Activated naive CD4-positive, alpha-beta T cell treated with anti-CD3 and anti-CD28 coated beads, Interleukin-2, amount 50 U/mL, for 24 hours (primary cell): Measurements from ENCODE around the gene GPR84.
"Not testable (repeated sequence)": the region's sequence is repeated elsewhere in the genome, so short reads cannot be mapped to it uniquely, and the experiment has no call there.

Experiments used
- H3K27ac Mint-ChIP-seq: one replicate; pipeline ENCODE4 v1.8.0; 2021; ENCODE audit warnings: mild to moderate bottlenecking, mixed read lengths
- H3K27me3 Mint-ChIP-seq: one replicate; pipeline ENCODE4 v1.8.0; 2021; ENCODE audit warnings: mixed read lengths
- H3K36me3 Mint-ChIP-seq: one replicate; pipeline ENCODE4 v1.8.0; 2021; ENCODE audit warnings: mixed read lengths
- H3K4me1 Mint-ChIP-seq: one replicate; pipeline ENCODE4 v1.8.0; 2021; ENCODE audit warnings: mixed read lengths
- H3K4me3 Mint-ChIP-seq: one replicate; pipeline ENCODE4 v1.8.0; 2021; ENCODE audit warnings: mild to moderate bottlenecking, mixed read lengths
- H3K9me3 Mint-ChIP-seq: one replicate; pipeline ENCODE4 v1.8.0; 2021; ENCODE audit warnings: mixed read lengths

GPR84 gene

DNA sequence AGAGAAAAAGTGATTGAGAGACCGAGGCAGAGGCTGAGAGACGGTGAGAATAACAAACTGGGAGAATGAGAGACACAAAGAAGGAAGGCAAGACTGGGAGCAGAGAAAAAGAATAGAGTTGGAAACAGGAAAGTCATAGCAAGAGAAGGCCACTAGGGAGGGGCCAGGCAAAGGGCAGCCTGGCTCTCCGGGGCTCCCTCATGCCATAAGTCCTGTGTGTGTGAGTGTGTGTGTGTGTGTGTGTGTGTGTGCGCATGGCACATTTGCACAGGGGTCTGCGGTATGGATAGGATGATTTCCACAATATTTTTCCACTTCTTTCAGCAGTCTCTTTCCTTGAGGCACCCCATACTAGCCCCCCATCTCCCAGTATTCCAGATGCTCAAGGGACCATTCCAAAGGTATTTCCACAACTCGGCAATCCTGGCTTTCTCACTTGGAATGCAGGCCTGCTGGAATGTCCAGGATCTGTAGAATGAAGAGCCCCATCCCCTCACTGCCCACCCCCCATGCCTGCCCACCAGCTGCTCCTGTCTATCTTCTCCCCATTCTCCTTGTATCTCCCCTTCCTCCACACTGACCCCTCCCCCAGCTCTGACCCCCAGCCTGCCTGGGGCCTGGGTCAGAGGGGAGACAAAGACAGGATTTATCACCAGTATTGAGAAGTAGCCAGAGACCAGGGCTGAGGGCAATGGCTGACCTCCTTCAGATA is 9.0 kb downstream of the GPR84 start:
- no peak overlapping the region for H3K4me3 Mint-ChIP-seq
- no peaks in the 10 kb centered on the region for H3K36me3 Mint-ChIP-seq
- H3K27ac Mint-ChIP-seq = peak overlapping the region; percentile 5
- H3K4me1 Mint-ChIP-seq = peaks cover 19% of the 10 kb centered on the region
- no peaks in the 10 kb centered on the region for H3K9me3 Mint-ChIP-seq
- no peaks in the 10 kb centered on the region for H3K27me3 Mint-ChIP-seq

DNA sequence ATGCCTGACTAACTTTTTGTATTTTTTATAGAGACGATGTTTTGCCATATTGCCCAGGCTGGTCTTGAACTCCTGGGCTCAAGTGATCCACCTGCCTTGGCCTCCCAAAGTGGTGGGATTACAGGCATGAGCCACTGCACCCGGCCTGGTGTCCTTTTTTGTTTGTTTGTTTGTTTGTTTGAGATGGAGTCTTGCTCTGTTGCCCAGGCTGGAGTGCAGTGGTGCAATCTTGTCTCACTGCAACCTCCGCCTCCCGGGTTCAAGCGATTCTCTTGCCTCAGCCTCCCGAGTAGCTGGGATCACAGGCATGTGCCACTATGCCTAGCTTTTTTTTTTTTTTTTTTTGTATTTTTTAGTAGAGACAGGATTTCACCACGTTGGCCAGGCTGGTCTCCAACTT is 10.0 kb downstream of the GPR84 start:
- not testable (repeated sequence) for H3K9me3 Mint-ChIP-seq, H3K4me3 Mint-ChIP-seq, H3K27ac Mint-ChIP-seq, H3K27me3 Mint-ChIP-seq, H3K36me3 Mint-ChIP-seq
- H3K4me1 Mint-ChIP-seq = peaks cover 18% of the 10 kb centered on the region

DNA sequence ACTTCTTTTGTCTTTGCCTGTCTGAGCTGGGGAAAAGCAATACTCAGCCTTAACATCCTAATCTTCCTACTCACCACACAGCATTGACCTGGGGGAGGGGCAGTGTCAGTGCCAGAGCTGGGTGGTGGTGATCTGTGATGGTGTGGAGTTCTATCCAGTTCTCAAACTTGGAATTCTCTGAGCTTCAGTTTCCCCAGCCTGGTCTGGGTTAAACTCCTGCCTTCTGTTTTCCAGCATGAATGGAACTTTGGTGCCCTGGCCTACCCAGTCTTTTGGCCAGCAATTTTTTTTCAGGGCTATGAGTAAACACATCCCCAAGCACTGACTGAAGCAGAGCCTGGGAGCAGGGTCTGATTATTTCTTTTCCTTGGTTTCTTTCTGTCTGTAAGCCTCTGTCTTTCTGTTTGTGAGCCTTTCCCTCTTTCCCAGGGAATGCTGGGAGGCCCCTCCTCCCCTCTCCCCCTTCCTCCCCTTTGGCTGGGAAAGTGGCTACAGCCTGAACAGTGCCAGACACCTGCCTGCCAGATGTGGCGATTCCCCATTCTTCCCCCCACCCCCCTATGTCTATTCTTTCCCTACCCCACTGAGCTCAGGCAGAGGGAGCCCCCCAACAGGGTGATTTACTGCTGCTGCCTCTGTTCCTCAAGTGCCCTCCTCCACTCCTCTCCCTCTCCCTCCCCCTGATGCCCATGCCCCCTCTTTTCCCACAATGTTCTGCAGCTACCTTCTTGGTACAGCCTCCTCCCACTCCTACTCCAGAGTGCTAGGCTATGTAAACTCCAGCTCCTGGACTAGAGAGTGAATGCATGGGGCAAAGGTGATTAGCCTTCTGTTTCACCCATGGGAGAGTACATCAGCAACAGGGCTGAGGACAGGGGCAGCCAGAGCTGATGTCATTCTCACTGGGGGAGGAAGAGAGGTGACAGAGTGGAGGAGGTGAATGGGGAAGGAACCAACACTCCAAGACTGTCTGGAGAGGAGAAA is 11.1 kb downstream of the GPR84 start:
- Mint-ChIP-seq H3K27ac (peak overlapping the region; percentile 66), H3K9me3 (no peaks in the 10 kb centered on the region), H3K4me3 (no peak overlapping the region), H3K27me3 (no peaks in the 10 kb centered on the region), H3K4me1 (peaks cover 18% of the 10 kb centered on the region), H3K36me3 (no peaks in the 10 kb centered on the region)

DNA sequence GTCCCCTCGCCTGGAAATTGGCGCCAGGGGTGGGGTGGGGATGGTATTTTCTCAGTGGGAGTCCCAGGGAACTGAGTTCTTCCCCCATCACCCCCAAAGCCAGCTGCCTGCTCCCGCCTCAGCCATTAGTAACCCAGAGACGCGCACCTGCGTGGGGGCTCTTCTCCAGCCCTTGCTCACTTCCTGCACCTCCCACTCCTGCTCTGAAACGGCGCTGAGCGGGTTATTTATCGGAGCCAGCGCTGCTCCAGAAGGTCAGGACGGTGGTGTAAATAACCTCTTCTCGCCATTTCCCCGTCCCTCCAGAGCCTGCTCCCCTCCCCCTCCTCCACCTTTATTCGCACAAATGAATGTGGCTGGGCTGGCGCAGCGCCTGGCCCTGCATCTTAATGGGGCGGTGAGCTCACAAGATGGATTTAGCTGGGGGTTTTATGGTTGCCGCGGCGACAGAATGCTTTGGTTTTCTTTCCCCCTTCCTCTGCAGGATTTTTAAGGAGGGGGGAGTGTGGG is 12.2 kb downstream of the GPR84 start:
- Mint-ChIP-seq H3K27ac (peak overlapping the region; percentile 74), H3K9me3 (no peaks in the 10 kb centered on the region), H3K36me3 (peaks cover 7% of the 10 kb centered on the region), H3K4me1 (peaks cover 18% of the 10 kb centered on the region), H3K27me3 (no peaks in the 10 kb centered on the region), H3K4me3 (peak overlapping the region; percentile 83)

DNA sequence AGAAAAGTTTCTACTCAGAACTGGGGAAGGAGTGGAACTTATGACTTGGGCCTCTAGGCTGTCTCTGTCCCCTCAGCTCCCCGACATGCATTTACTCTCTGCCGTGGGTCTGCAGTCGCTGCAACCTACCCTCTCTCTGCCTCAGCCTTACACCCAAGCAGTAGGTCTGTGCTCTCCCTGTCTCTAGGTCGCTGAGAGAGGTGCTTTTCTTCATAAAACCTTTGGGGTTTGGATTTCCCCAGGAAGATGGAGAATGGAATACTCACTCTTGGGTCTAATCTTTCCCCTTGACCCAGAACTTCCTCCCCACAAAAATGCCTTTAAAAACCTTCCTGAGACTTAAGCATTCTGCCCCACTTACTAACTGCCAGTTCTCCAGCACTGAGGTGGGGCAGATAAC is 12.9 kb downstream of the GPR84 start:
- H3K27me3 Mint-ChIP-seq = no peaks in the 10 kb centered on the region
- H3K4me3 Mint-ChIP-seq = no peak overlapping the region
- H3K4me1 Mint-ChIP-seq = peaks cover 18% of the 10 kb centered on the region
- no peaks in the 10 kb centered on the region for H3K9me3 Mint-ChIP-seq
- peak overlapping the region; percentile 24 for H3K27ac Mint-ChIP-seq
- peaks cover 7% of the 10 kb centered on the region for H3K36me3 Mint-ChIP-seq

DNA sequence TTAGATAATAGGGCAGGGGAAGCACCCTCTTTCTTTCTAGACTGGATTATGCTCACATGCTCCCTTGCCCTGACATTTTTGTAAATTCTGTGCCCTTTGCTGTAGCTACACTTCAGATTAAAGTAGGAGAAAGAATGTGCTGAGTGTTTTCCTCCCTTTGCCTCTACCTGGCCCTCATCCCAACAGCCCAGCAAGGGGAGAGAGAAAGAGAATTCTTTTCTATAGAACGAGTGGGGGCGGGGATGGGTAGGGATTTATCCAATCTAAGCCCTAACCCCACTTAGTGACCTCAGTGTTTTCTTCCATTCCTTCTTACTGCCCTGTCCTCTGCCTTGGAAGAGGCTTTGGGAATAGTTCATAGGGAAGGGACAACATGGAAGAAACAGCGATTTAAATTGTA is 13.5 kb downstream of the GPR84 start:
- peak overlapping the region; percentile 24 for H3K27ac Mint-ChIP-seq
- H3K27me3 Mint-ChIP-seq = no peaks in the 10 kb centered on the region
- no peak overlapping the region for H3K4me3 Mint-ChIP-seq
- H3K36me3 Mint-ChIP-seq = peaks cover 7% of the 10 kb centered on the region
- peaks cover 18% of the 10 kb centered on the region for H3K4me1 Mint-ChIP-seq
- no peaks in the 10 kb centered on the region for H3K9me3 Mint-ChIP-seq

DNA sequence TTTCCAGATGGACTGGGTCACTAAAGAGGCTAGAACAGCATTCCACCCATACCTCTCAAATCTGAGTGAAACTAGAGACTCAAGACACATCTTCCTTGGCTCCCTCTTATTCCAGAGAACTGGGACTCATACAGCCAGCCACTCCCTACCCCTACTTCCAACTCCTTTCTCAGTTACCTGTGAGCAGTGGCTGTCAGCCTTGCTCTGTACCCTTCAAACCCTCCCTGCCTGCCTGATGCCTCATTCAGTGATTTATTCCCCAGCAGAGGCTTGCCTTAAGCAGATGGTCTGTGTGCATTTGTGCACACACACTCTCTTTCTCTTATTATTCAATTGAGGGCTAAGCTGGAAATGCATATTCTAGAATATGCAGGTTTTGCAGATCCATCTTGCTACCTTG is 14.6 kb downstream of the GPR84 start:
- Mint-ChIP-seq H3K9me3 (no peaks in the 10 kb centered on the region), H3K27me3 (no peaks in the 10 kb centered on the region), H3K4me1 (peaks cover 18% of the 10 kb centered on the region), H3K4me3 (no peak overlapping the region), H3K27ac (no peak overlapping the region), H3K36me3 (peaks cover 10% of the 10 kb centered on the region)

DNA sequence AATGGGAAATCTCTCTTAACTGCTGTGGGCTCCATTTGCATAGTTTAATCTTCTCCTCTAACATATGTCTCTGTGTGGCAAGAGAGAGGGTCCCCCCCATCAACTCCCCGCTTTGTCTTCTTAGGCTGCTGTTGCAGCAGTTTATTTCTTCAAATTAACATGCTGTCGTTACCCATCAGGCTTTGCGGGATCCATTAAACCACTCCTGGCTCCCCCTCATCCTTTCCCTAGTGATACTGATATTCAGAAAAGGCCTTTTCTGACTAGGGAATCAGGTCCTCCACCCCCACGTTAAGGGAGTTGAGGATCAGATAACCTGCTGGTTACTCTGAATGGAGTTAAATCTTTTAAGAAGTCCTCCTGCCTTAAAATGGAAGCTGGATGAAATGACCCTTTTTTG is 15.2 kb downstream of the GPR84 start:
- no peaks in the 10 kb centered on the region for H3K27me3 Mint-ChIP-seq
- H3K36me3 Mint-ChIP-seq = peaks cover 10% of the 10 kb centered on the region
- no peak overlapping the region for H3K4me3 Mint-ChIP-seq
- H3K9me3 Mint-ChIP-seq = no peaks in the 10 kb centered on the region
- H3K27ac Mint-ChIP-seq = no peak overlapping the region
- peaks cover 18% of the 10 kb centered on the region for H3K4me1 Mint-ChIP-seq

DNA sequence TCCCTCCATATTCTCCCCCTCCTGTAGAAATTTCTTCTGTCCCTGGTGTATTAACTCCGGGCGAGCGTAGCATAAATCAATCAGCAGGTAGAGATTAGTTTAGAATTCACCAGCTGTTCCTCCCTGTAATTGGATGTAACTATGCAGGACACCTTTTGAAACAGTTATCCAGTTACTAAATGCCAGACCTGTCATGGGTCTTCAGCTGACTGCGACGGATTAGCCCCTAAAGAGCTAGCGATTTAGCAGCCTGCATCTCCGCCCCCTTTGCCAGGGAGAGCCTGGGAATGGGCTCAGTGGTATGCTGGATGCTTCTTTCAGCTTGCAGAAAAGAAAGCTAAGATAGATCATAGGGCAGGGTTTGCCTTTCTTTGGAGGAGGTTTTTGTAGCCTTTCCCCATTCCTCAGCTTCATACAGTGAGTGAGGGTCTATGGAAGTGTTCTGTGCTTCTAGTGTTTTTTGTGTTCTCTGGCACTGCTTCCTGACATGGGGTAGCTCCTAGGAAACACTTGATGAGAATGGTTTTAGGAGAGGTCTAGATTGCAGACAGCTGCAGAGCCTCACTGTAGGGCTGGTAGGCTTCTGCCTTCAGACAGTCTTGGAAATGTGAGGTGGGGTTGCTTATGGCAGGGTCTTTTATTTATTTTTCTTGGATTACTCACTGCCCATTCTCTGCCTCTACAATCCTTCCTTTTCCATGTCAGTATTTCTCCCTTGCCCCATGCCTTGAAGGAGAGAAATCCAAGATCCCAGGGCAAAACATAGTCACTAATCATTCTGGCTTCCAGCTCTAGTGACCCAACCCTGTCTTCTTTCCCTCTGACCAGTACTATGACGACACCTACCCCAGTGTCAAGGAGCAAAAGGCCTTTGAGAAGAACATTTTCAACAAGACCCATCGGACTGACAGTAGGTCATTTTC is 22.6 kb downstream of the GPR84 start:
- H3K9me3 Mint-ChIP-seq = no peaks in the 10 kb centered on the region
- no peak overlapping the region for H3K4me3 Mint-ChIP-seq
- H3K27ac Mint-ChIP-seq = no peak overlapping the region

DNA sequence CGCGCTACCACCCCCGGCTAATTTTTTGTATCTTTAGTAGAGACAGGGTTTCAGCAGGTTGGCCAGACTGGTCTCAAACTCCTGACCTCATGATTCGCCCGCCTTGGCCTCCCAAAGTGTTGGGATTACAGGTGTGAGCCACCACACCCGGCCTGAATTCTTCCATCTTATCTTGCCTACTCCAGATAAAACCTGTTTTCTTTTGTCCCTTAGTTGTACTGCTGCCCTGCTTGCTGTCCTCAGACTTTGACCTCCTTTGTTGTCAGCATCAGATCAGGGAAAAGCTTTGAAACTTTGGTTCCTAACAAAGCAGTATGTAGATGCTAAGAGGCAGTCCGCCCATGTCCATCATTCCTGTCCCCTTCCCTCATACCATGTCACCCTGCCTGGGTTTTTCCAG is 23.4 kb downstream of the GPR84 start:
- Mint-ChIP-seq H3K9me3 (no peaks in the 10 kb centered on the region), H3K36me3 (peaks cover 8% of the 10 kb centered on the region), H3K4me1 (peaks cover 18% of the 10 kb centered on the region), H3K4me3 (no peak overlapping the region), H3K27ac (no peak overlapping the region), H3K27me3 (no peaks in the 10 kb centered on the region)

More for the DNA sequence above, 22.6 kb downstream of the GPR84 start:
- Mint-ChIP-seq H3K4me1 (peaks cover 15% of the 10 kb centered on the region), H3K27me3 (no peaks in the 10 kb centered on the region), H3K36me3 (peaks cover 8% of the 10 kb centered on the region)

DNA sequence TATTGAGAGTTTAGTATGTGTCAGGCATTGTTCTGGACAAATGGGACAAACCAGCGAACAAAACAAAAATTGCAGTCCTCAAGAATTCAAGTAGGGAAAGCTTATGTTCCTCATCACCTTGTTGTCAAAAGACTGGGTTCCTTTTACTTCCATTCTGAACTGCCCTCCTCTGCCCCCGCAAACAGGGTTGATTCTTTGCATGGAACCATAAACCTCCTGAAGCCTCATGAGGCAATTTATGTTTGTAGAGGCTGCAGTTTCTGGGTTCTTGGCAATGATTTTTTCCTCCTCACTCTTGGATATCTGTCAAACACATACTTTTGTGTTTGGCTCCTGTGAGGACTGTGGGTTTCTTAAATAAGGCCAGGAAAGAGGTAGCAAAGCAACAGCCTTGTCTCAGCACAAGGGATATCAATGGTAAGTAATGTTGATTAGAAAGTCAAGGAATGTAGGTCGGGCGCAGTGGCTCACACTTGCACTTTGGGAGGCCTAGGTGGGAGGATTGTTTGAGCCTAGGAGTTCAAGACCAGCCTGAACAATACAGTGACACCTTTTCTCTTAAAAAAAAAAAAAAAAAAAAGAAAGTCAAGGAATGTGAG is 25.5 kb downstream of the GPR84 start:
- Mint-ChIP-seq H3K4me1 (peaks cover 25% of the 10 kb centered on the region), H3K4me3 (no peak overlapping the region), H3K27ac (no peak overlapping the region), H3K9me3 (no peaks in the 10 kb centered on the region), H3K36me3 (peaks cover 5% of the 10 kb centered on the region), H3K27me3 (no peaks in the 10 kb centered on the region)

DNA sequence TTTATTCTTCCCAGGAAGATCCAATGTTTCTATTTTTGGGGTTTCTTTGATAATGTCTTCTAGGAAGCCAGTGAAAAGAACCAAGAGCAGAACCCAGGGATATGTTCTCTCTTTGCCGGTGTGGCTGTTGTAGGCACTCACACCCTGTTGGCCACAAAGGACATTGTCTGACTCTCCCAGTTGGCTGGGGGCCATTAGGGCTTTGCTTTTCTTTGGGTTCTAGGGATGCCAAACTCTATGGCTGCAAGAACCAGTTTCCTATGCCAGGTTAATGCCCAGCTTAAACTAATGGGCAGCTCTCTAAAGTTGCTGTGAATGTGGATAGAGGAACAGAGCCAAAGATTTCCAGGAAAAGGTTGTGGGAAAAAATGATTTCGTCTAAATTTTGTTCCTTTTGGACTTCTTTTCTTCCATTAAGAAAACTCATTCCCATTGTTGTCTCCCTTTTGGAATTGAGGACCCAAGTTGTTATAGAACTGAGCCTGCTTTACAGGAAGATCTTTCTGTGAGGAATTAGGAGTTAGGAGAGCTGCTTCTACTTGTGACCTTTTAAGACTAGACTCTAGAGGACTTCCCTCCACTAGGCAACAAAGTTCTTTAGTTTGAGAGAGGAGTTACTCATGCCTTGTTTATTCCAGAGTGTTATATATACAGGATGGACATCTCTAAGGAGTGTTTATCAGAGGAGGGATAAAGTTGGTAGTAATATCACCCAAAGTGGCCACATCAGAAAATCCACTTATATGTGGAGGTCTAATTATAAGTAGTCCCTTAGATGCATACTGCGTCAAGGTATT is 26.2 kb downstream of the GPR84 start:
- Mint-ChIP-seq H3K4me3 (no peak overlapping the region), H3K4me1 (peaks cover 33% of the 10 kb centered on the region), H3K9me3 (no peaks in the 10 kb centered on the region), H3K27me3 (no peaks in the 10 kb centered on the region), H3K27ac (no peak overlapping the region), H3K36me3 (peaks cover 3% of the 10 kb centered on the region)

DNA sequence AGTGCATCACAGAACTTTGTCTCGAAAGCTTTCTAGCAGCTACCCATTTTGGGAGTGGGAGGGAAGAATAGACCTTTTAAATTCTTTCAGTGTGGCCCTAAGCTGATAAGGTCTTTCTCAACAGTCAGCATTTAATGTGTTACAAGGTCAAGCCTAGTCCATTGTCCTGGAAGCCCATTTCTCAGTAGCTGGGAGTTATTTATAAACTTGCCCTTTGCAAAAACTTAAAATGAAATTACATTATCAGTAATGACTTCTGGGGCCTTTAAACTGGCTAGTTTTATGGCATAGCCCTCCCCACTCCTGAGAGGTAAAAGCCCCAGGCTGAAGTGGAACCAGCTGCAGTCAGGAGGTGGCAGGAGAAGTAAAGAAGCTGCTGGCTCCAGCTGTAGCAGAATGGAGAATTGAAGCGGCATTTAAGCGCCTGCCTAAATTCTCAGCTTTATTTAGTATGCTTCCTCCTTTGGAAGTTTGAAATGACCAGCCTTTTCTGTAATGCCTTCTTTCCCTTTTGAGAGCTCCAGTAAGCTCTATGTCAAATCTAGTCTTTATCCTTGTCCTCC is 26.9 kb downstream of the GPR84 start:
- H3K4me3 Mint-ChIP-seq = no peak overlapping the region

GRCh38 chr12:54333420-54334034 is 30.8 kb downstream of the GPR84 start:
- Mint-ChIP-seq H3K27me3 (no peaks in the 10 kb centered on the region), H3K4me1 (peaks cover 61% of the 10 kb centered on the region), H3K4me3 (peak overlapping the region; percentile 7), H3K36me3 (peaks cover 2% of the 10 kb centered on the region), H3K9me3 (no peaks in the 10 kb centered on the region), H3K27ac (no peak overlapping the region)

More for the DNA sequence above, 26.9 kb downstream of the GPR84 start:
- H3K9me3 Mint-ChIP-seq = no peaks in the 10 kb centered on the region
- H3K36me3 Mint-ChIP-seq = peaks cover 2% of the 10 kb centered on the region
- H3K4me1 Mint-ChIP-seq = peaks cover 33% of the 10 kb centered on the region
- H3K27ac Mint-ChIP-seq = no peak overlapping the region
- no peaks in the 10 kb centered on the region for H3K27me3 Mint-ChIP-seq
